Activated CD4-positive, alpha-beta T cell treated with anti-CD3 and anti-CD28 coated beads, Interleukin-2, amount 50 U/mL, for 24 hours (primary cell): ENCODE data around the gene FILIP1L.

Source experiments
- DNase-seq, 2 donors: peaks; one replicate each; pipeline ENCODE4 v3.0.0-alpha.2; 2020; ENCODE audit warnings: low read depth in 1 of 2, low spot score in 1 of 2

Gene FILIP1L

DNA sequence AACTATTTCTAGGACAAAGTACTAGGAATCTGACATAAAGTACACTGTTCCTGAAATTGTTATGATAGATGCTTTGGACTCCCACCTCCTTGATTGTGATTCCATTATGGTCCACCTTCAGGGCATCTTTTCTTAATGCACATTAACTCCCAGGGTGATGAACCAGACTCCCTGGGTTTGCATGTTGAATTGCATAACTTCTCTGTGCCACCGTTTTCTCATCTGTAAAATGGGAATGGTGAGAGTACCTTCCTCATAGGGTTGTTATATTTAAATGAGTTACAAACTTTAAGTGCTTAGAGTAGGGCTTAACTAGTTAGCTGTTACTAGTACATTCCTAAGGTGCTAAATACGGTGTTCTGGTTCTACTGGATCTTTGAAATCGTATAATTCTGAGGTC lies 214.7 kb downstream of the FILIP1L start:
- no peak for DNase-seq

GRCh38 chr3:99896482-99896881 lies 217.8 kb downstream of the FILIP1L start:
- no peak for DNase-seq

DNA sequence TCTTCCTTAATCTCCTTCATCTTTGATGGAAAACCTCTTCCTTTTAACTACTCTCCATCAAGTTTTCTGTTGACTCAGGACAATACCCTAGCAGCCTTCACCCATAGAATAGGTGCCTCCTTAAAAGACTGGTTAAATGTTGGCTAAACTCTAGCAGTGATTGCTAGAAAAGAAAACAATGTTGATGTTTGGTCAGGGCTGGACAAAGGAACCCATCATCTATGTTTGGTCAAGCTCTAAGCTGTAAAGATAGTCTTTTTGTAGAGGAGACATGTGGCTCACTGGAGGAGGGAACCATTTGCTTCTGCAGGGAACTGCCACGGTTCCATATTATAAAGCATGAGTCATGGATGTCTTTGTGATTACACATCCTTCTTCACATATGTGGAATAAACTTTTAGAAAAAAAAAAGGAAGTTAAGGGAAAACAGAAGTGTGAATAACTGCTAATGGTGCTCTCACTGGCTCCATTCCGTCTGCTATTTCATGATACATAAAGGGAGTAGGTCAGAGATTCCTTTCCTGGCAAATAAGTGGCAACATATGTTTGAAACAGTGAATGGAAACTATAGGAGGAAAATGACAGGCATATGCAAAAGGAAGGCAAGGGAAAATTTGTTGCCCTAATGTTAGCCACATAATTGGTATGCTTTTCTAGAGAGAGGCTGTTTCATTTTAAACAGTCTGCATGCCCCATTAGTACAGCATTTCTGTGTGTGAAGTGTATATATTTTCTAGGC lies 218.4 kb downstream of the FILIP1L start:
- no peak for DNase-seq

DNA sequence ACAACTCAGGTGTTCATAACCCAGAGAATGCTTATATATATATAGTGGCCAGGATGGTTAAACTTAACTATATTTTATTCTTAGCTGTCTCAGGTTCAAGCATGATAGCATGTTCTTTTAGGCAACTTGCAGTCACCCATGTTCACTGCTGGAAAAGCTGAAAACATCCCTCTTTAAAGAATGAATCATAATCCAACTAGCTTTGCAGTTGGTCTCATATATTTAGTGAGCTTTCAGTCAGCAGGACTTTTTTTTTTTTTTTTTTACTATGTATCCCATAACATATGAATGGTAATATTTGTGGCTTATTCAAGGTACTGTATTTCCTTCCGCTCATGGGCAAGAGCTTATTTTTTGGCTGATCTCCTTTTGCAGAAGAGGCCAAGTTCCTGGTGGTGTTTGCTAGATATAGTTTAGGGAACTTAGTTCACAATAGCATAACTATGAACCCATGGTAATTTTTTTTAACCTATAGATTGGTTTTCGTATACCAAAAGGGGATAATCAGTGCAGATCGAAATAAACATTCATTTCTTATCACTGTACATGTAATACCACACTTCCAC lies 219.1 kb downstream of the FILIP1L start:
- DNase-seq: no peak

DNA sequence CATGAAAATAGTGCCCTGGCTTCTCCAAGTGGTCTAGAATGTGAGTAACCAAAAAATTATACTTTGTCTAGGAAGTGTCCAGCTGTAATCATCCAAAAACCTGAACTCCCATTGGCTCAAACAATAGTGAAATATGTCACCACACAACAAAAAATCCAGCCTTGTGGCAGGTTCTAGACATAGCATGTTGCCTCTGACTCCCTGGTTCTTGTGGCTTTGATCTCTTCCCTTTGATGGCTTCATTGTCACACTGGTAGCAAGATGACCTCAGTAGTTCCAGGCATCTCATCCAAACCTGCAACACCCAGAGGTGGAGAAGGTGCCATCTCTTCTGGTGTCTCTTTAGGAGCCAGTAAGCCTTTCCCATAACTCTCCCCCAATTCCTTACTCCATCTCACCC lies 222.0 kb downstream of the FILIP1L start:
- DNase-seq: no peak

- no peak for DNase-seq
Observed at GRCh38 chr3:99891610-99892285, 222.6 kb downstream of the FILIP1L start.

- no peak for DNase-seq
Observed at GRCh38 chr3:99885851-99886250, 228.4 kb downstream of the FILIP1L start.

- no peak for DNase-seq
Observed at GRCh38 chr3:99885085-99885484, 229.2 kb downstream of the FILIP1L start.

DNA sequence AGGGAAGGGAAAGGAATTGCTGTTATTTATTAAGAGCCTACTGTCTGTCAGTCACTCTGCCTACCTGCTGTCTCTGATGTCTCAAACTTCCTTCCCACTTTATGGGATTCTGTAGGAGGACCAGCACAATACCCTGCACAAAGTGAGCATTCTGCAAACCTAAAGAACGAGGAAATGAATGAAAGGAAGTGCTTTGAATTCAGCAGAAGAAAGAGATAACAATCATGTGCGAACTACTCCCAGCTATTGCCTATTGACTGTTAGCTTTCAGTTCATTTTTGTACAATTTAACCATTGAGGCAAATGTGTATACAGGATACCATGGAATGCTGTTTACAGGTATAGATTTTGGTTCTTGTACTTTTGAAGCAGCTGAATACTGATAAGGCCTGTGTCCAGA lies 229.8 kb downstream of the FILIP1L start:
- no peak for DNase-seq

DNA sequence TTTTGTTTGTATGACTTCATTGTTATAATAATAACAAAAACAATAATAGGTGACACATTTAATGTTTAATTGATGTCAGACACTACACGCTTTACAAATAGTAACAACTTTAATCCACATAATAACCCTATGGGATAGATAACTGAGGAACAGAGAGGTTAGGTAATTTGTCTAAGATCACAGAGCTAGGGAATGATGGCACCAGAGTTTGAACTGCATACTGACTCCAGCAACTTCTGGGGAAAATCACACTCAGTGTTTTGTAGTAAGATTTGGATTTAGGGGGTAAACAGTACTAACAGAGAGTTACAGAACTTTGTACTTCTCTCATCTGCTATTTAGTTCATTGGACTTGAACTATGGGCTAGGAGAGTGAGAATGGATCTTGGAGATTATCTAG lies 230.6 kb downstream of the FILIP1L start:
- no peak for DNase-seq

GRCh38 chr3:99883138-99883461 lies 231.2 kb downstream of the FILIP1L start:
- no peak for DNase-seq

- no peak for DNase-seq
Observed at GRCh38 chr3:99882436-99883137, 231.7 kb downstream of the FILIP1L start.

DNA sequence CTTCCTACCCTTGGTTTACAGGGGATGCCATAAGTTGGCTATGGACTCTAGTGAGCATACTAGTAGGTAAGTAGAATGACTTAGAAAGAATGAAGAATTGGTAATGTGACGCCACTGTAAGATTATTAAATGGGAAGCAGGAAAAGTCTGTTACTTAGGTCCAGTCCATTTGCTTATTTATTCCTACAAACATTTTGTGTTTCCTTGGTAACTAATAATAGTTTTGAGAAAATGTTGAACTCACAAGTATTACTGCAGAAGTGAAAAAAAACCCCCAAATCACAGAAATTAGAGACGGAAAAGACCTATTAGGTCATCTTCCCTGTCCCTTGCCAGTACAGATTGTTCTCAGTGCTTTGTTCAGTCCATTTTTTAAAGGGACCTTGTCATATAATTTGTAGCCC lies 233.2 kb downstream of the FILIP1L start:
- DNase-seq: no peak

GRCh38 chr3:99879275-99879674 lies 235.0 kb downstream of the FILIP1L start:
- DNase-seq: no peak

DNA sequence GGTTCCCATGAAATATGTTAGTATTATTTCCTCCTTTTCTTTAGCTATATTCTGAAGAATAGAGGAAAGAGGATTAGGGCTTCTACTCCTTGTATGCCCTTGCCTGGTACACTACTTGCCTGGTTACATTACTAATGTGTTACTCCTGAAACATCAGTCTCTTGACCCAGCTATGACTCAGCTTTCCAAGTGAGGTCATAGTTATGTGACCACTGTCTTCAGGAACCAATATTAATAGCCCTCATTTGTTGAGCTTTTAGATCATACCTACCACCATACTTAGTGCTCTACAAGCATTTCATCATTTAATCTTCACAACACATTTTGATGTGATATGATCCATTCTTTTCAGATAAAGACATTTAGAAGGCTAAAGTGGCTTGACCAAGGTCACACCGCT lies 236.3 kb downstream of the FILIP1L start:
- no peak for DNase-seq

DNA sequence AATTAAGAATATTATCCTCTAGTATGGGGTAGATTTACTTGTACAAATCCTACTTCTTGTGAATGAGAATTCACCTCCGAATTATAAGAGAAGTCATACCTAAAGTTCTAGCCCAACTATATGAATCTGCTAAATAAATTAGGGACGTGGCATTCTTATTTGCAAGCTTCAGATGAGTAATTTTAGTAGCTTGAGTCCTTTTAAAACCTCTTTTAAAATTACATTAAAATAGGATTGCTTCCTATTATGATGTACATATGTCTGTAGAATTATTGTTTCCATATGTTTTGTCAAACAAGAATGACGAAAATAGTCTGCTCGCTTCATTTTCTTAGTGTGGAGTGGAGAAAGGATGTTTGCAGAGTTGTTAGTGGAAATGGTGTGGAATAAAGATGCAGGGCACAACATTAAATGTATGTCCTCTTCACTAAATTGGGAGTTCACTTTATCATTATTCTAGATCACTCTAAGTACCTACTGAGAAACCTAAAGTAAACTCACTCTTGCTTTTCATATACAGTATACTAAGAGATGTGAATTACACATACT lies 237.2 kb downstream of the FILIP1L start:
- no peak for DNase-seq

DNA sequence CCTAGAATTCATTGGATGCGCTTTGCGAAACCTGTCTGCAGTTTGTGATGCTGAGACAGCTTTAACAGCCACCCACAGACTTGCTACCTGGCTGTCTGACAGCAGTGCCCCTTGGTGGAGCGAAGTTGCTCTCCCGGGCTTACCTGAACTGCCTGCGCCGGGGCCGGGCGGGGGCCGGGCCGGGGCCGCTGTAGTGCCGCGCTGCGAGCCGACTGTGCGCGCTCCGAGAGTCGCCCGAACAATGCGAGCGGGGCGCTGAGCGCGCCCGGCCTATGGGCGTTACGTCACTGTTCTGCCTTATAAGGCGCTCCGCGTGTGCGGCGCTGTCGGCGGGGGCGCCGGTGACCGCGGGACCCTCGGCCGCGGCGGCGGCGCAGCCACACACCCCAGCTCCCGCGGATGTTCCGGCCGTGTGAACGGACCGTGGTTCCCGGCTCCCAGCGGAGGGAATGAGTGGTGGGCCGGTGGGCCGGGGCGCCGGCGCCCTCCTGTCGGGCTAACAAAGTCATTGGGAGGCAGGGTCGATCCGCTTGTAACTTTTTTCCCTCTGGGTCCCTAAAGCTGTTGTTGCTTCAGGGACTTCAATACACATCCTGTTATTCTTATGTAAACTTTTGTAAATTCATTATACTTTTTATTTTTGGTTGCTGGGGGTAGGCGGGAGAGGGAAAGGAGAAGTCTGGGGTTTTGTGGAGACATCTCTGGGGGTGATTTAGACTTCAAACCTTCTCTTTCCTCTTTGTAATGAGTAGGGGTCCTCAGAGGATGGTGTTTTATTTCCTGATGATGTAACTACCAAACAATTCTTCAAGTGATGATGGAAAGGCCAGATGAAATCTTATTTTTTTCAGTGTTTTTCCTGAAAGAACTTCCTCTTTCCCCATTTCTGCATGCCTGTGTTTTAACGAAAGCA lies 238.1 kb downstream of the FILIP1L start:
- DNase-seq: peak; percentile 19 to 29

DNA sequence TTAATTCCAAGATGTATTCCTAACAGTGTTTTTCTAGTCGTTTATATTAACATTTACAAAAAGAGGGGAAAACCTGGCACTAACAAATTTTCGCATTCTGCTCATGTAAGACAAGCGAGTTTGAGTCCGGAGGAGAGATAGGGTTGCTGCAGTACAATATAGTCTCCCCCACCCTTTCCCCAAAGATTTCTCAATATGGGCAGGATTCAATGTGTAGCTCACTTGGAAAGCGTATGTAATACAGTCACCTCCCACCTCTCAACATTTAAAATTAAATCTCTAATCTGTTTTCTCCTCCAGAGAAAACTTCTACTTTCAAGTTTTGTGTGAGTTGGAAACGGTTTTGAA lies 238.7 kb downstream of the FILIP1L start:
- DNase-seq: no peak

GRCh38 chr3:99874237-99875002 lies 239.9 kb downstream of the FILIP1L start:
- no peak for DNase-seq
